ENCODE results near the gene GSK3B. TPM values are rescaled to one million over a fixed set of nuclear protein-coding genes. Genes with fewer than 3 reads are reported as not detected.

Gene GSK3B
- total RNA-seq, 1 experiment from 2014 or later = 56.5 TPM

- Histone ChIP-seq H3K18ac (ENCODE audit: insufficient read length, low read depth, low read length) (no peak overlapping the region), H3K27ac (ENCODE audit: insufficient read length, low read depth, low read length) (no peak overlapping the region), H4K5ac (ENCODE audit: insufficient read length, low read depth, low read length) (no peak overlapping the region), H2AK5ac (ENCODE audit: insufficient read length, low read length) (no peak overlapping the region), H3K56ac (ENCODE audit: insufficient read length, low read depth, low read length) (no peak overlapping the region), H3K79me1 (ENCODE audit: insufficient read depth, low read depth, low read length, poor library complexity, severe bottlenecking) (no peaks in the 10 kb centered on the region), H3K79me2 (ENCODE audit: insufficient read depth, low read length) (no peaks in the 10 kb centered on the region), H4K91ac (ENCODE audit: insufficient read length, low read depth, low read length) (no peak overlapping the region), H3K23me2 (ENCODE audit: insufficient read length, low read depth, low read length, poor library complexity, severe bottlenecking) (no peaks in the 10 kb centered on the region), H3K4ac (ENCODE audit: low read depth, low read length) (no peak overlapping the region), H3K9me3 (ENCODE audit: control insufficient read depth, low read depth, low read length) (no peaks in the 10 kb centered on the region), H3K23ac (ENCODE audit: insufficient read length, low read depth, low read length) (no peak overlapping the region), H3K4me1 (ENCODE audit: insufficient read depth, low read length) (no peaks in the 10 kb centered on the region), H4K20me1 (ENCODE audit: control insufficient read depth, insufficient read depth, insufficient read length) (no peaks in the 10 kb centered on the region), H3T11ph (ENCODE audit: low read length) (no peak overlapping the region), H3K9ac (ENCODE audit: extremely low read depth, insufficient read length, low read length) (no peak overlapping the region), H2BK12ac (ENCODE audit: insufficient read length, low read depth, low read length) (no peak overlapping the region), H2BK20ac (ENCODE audit: low read depth, low read length, poor library complexity, severe bottlenecking) (no peak overlapping the region), H2BK5ac (ENCODE audit: insufficient read length, low read length) (no peak overlapping the region), H2AFZ (ENCODE audit: low read length) (no peak overlapping the region), H2BK120ac (ENCODE audit: low read depth, low read length, poor library complexity, severe bottlenecking) (no peak overlapping the region), H2BK15ac (ENCODE audit: low read depth, low read length) (no peak overlapping the region), H3K4me2 (ENCODE audit: insufficient read depth, insufficient read length, low read length) (no peak overlapping the region), H3K14ac (ENCODE audit: insufficient read depth, low read length) (no peak overlapping the region), H3K27me3 (ENCODE audit: insufficient read depth, low read length) (no peaks in the 10 kb centered on the region), H4K8ac (replicated peaks; ENCODE audit: insufficient read length, low read depth, low read length) (no peak overlapping the region)
- Mint-ChIP-seq H3K9me3 (no peaks in the 10 kb centered on the region), H3K27ac (no peak overlapping the region), H3K27me3 (ENCODE audit: low read depth) (no peaks in the 10 kb centered on the region), H3K4me3 (no peak overlapping the region), H3K36me3 (ENCODE audit: insufficient read depth in 1 of 3, low read depth in 3 of 3) (peaks cover 10 to 26% (median 21%) of the 10 kb centered on the region in 3 experiments; a peak in 6 of 7 replicates), H3K4me1 (no peaks in the 10 kb centered on the region)
- no CpG with 5 or more reads among the region's 7 CpGs for WGBS (ENCODE audit: extremely low coverage, insufficient read length, low lambda C conversion rate)
- TF ChIP-seq CTCF (conservative IDR thresholded peaks at IDR 0.05) = no peak
- DNase-seq = no peak
Observed at GRCh38 chr3:120103276-120103675, 9.0 kb upstream of the GSK3B start.
